Mesothelial cell of epicardium (in vitro differentiated cells): ENCODE measurements around the gene CASKIN1. TPM values are rescaled to one million over a fixed set of nuclear protein-coding genes. Genes with fewer than 3 reads are reported as not detected.

Experiments used
- DNase-seq, 2 experiments: peaks; one replicate each; pipeline ENCODE4 v3.0.0; 2021; ENCODE audit warnings: low spot score in 2 of 2; ENCODE audit not compliant: unreplicated experiment in 2 of 2
- H3K27ac Mint-ChIP-seq: 2 replicates; pipeline ENCODE4 v1.8.0; 2021; ENCODE audit warnings: mixed read lengths
- H3K27me3 Mint-ChIP-seq: 2 replicates; pipeline ENCODE4 v1.8.0; 2021; ENCODE audit warnings: low read depth, mixed read lengths
- H3K36me3 Mint-ChIP-seq: 2 replicates; pipeline ENCODE4 v1.8.0; 2021; ENCODE audit warnings: mixed read lengths
- H3K4me1 Mint-ChIP-seq: 2 replicates; pipeline ENCODE4 v1.8.0; 2021; ENCODE audit warnings: mixed read lengths
- H3K4me3 Mint-ChIP-seq: 2 replicates; pipeline ENCODE4 v1.8.0; 2021; ENCODE audit warnings: mild to moderate bottlenecking, moderate library complexity, mixed read lengths
- H3K9me3 Mint-ChIP-seq: 2 replicates; pipeline ENCODE4 v1.8.0; 2021; ENCODE audit warnings: mixed read lengths
- CTCF ChIP-seq: fragments of 200-600 bp; sonication (generic); IDR thresholded peaks from one replicate; pipeline ENCODE4 v1.5.0; 2021; ENCODE audit warnings: antibody characterized with exemption; ENCODE audit not compliant: unreplicated experiment
- total RNA-seq: library from RNA; stranded (reverse); gene quantifications from 3 replicates; pipeline ENCODE4 v1.2.1, GENCODE V29; 2021

Gene CASKIN1
- total RNA-seq, 1 donor from 2014 or later = 8.9 TPM

DNA sequence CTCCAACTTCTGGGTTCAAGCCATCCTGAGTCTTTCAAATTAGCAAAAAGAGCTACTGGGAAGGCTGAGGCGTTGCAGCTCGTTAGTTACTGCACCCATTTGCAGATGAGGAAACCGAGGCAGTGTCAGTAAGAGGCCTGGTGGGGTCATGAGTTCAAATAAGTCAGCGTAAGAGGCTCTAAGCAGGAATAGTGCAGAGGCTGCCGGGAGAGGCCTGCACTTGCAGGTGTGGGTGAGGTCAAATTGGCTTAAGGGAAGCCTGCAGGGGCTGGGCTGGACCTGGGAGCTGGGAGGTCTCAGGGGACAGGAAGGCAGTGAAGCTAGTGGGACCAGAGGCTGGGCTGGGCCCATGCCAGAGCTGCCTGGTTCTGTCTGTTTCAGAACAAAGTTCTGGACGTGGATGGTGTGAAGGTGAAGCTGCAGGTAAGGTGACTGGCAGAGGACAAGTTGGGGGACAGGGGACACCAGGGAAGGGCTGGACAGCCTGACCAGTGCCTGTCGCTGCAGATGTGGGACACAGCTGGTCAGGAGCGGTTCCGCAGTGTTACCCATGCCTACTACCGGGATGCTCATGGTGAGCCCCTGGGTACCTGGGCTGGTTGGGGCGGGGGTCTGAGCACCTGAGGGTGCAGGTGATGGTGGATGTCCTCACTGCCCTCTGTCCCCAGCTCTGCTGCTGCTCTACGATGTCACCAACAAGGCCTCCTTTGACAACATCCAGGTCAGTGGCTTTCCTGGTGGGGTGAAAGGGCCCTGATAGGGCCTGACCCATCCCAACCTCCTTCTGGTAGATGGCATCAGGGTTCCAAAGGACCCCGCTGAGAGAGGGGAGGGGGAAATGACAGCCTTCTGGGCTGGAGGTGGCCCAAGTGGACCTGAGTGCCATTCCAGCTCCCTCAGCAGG, 45.0 kb downstream of the CASKIN1 start:
- H3K27ac Mint-ChIP-seq = no peak overlapping the region
- peak overlapping the region; percentile 41 for H3K4me3 Mint-ChIP-seq
- H3K4me1 Mint-ChIP-seq = peaks cover 50% of the 10 kb centered on the region
- no peak for TF ChIP-seq CTCF
- no peak for DNase-seq
- H3K27me3 Mint-ChIP-seq = no peaks in the 10 kb centered on the region
- peaks cover 4% of the 10 kb centered on the region for H3K36me3 Mint-ChIP-seq
- no peaks in the 10 kb centered on the region for H3K9me3 Mint-ChIP-seq

DNA sequence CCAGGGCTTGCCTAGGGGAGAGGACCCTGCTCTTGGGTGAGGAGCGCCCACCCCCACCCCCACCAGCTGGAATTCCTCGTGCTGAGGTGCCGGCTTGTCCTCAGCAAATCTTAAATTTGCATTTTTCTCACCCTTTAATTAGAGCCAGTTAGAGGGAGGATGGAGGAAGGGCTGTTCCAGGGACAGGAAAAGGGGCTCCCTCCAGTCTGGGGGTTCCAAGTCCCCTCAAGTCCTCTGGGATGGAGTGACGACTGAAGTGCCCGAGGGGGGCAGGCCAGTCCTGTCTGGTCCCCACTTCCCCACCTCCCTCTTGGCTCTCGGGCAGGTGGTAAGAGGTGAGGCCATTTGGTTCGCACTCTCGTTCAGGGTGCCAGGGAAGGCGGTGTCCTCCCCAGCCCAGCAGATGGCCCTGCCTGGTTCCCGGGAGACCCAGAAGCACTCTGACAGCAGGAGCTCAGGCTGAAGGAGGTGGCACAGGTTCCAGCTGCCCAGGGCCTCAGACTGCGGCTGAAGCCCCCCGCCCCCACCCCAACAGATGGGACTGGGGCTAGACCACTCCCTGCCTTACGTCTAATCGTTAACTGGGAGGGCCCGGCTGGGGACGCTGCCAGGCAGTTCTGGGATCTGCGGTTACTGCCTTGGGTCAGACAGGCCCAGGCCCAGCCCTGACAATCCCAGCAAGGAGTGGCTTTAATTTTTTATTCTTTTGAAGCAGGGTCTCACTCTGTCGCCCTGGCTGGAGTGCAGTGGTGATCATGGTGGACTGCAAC, 45.8 kb downstream of the CASKIN1 start:
- TF ChIP-seq CTCF = no peak
- no peak for DNase-seq
- Mint-ChIP-seq H3K9me3 (no peaks in the 10 kb centered on the region), H3K4me1 (peaks cover 48% of the 10 kb centered on the region), H3K27ac (no peak overlapping the region), H3K36me3 (peaks cover 4% of the 10 kb centered on the region), H3K27me3 (no peaks in the 10 kb centered on the region), H3K4me3 (peak overlapping the region; percentile 59)

DNA sequence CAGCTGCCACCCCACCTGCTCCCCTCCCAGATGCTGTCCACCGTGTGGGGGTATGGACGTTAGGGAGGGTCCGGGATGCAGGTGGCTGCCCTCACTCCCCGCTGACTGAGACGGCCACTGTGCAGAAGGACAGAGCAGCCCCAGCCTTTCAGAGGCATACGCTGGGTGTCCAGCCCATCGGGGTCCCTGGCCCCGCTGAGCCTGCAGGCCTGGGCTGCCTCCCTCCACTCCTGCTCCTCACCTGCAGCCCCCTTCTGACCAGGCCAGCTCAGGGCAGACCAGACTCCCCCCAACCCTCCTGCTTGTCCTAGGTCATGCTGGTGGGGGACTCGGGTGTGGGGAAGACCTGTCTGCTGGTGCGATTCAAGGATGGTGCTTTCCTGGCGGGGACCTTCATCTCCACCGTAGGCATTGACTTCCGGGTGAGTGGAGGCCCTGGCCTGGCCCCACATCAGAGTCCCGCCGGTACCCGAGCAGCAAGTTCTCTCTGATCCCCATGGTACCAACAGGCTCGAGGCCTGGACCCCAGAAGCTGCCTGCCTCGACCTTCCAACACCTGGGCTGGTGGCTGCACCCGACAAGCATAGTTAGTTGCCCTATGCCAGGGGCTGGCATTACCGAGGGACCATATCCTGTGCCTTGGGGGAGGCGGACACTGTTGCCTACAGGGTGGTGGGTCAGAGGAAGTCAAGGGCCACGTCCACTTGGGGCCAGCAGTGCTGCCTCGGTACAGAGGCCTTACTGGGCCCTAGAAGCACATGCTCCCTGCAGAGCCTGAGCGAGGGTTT, 46.6 kb downstream of the CASKIN1 start:
- Mint-ChIP-seq H3K36me3 (peaks cover 4% of the 10 kb centered on the region), H3K4me3 (peak overlapping the region; percentile 59), H3K4me1 (peaks cover 48% of the 10 kb centered on the region), H3K27ac (peak overlapping the region; percentile 6), H3K9me3 (no peaks in the 10 kb centered on the region), H3K27me3 (no peaks in the 10 kb centered on the region)
- DNase-seq = no peak
- no peak for TF ChIP-seq CTCF

GRCh38 chr16:2148714-2149629, 47.4 kb downstream of the CASKIN1 start:
- Mint-ChIP-seq H3K36me3 (peaks cover 4% of the 10 kb centered on the region), H3K27me3 (no peaks in the 10 kb centered on the region), H3K4me3 (peak overlapping the region; percentile 59), H3K4me1 (peaks cover 39% of the 10 kb centered on the region), H3K27ac (no peak overlapping the region), H3K9me3 (no peaks in the 10 kb centered on the region)
- DNase-seq = no peak
- no peak for TF ChIP-seq CTCF
